HL-60 (cell line): ENCODE results near the gene BCAS3.

Experiments
- CTCF ChIP-seq: IDR thresholded peaks from one replicate; pipeline ENCODE4 v1.5.1; 2011; ENCODE audit warnings: low read length, control low read depth, inconsistent platforms; ENCODE audit not compliant: insufficient read depth
- GABPA ChIP-seq: IDR thresholded peaks from 2 replicates; pipeline ENCODE4 v1.6.1; 2012; ENCODE audit warnings: low read depth
- SPI1 ChIP-seq: IDR thresholded peaks from 2 replicates; pipeline ENCODE4 v1.6.1; 2012; ENCODE audit warnings: low read depth, mild to moderate bottlenecking, borderline replicate concordance

- TF ChIP-seq CTCF (no peak), GABPA (no peak), SPI1 (no peak)
These were observed 741.9 kb downstream of the BCAS3 start for GRCh38 chr17:61419496-61420046.
